K562 (cell line): ENCODE results near the gene CELA3B. TPM values are rescaled to one million over a fixed set of nuclear protein-coding genes. Genes with fewer than 3 reads are reported as not detected.
A peak's percentile ranks its signal among the peaks of the same experiment; 100 is the strongest.

Source experiments
- ARID1B ChIP-seq: fragments of 450-650 bp; IDR thresholded peaks from 2 replicates; pipeline ENCODE4 v1.6.1; 2016; ENCODE audit warnings: antibody characterized with exemption, mild to moderate bottlenecking, inconsistent platforms
- ATF1 ChIP-seq, 2 experiments: fragments of 450-650 bp in 1 of 2; IDR thresholded peaks; 2 replicates each; pipeline ENCODE4 v1.6.1; 2016; ENCODE audit warnings: missing compliant biosample characterization in 1 of 2, missing genetic modification characterization in 1 of 2
- BRCA1 ChIP-seq, 2 experiments: fragments of 450-650 bp in 1 of 2; sonication (generic) in 1 of 2; formaldehyde crosslinking in 1 of 2; IDR thresholded peaks; 2 replicates each; pipeline versions ENCODE4 v1.5.0 to v1.6.1; 2017 to 2020; ENCODE audit warnings: mild to moderate bottlenecking in 1 of 2, missing genetic modification reagents in 1 of 2
- COPS2 ChIP-seq: fragments of 450-650 bp; conservative IDR thresholded peaks from 2 replicates; pipeline ENCODE4 v1.6.1; 2016; ENCODE audit warnings: mild to moderate bottlenecking, moderate library complexity
- CXXC5 ChIP-seq: fragments of 250-450 bp; sonication (Bioruptor Pico); IDR thresholded peaks from 2 replicates; pipeline ENCODE4 v1.8.0; 2022; ENCODE audit warnings: inconsistent platforms, mild to moderate bottlenecking, moderate library complexity
- EP300 ChIP-seq: IDR thresholded peaks from 2 replicates; pipeline ENCODE4 v1.6.1; 2012; ENCODE audit warnings: low read length, improper control_type of control experiment
- FOS ChIP-seq: IDR thresholded peaks from 3 replicates; pipeline ENCODE4 v1.6.1; 2011; ENCODE audit not compliant: insufficient read length; ENCODE audit errors: extremely low read depth
- FOXK2 ChIP-seq, 2 experiments: fragments of 450-650 bp; IDR thresholded peaks in 1 of 2; conservative IDR thresholded peaks in 1 of 2; 2 replicates each; pipeline ENCODE4 v1.6.1; 2016; ENCODE audit warnings: low read depth in 2 of 2, mild to moderate bottlenecking in 1 of 2
- FOXM1 ChIP-seq, 2 experiments: fragments of 450-650 bp in 1 of 2; sonication (generic) in 1 of 2; formaldehyde crosslinking in 1 of 2; IDR thresholded peaks; 2 replicates each; pipeline versions ENCODE4 v1.6.1 to v1.9.0; 2017 to 2022; ENCODE audit warnings: low read depth in 2 of 2, mild to moderate bottlenecking in 2 of 2, missing genetic modification reagents in 1 of 2, moderate library complexity in 1 of 2
- HCFC1 ChIP-seq: IDR thresholded peaks from 2 replicates; pipeline ENCODE4 v1.6.1; 2012; ENCODE audit warnings: low read depth, low read length, improper control_type of control experiment
- JUN ChIP-seq, 2 experiments: sonication (generic) in 1 of 2; formaldehyde crosslinking in 1 of 2; IDR thresholded peaks; 2 replicates each; pipeline versions ENCODE4 v1.6.1 to v1.8.0; 2012 to 2022; ENCODE audit warnings: borderline replicate concordance in 2 of 2, mild to moderate bottlenecking in 2 of 2, improper control_type of control experiment in 1 of 2, low read depth in 1 of 2, low read length in 1 of 2, missing genetic modification reagents in 1 of 2
- MYNN ChIP-seq, 2 experiments: sonication (generic); formaldehyde crosslinking in 1 of 2; IDR thresholded peaks; 2 replicates each; pipeline versions ENCODE4 v1.5.0 to v1.6.1; 2016 to 2020; ENCODE audit warnings: antibody characterized with exemption in 1 of 2, missing genetic modification reagents in 1 of 2
- NCOA2 ChIP-seq, 2 experiments: fragments of 450-650 bp; IDR thresholded peaks; 2 replicates each; pipeline ENCODE4 v1.6.1; 2018; ENCODE audit warnings: mild to moderate bottlenecking in 2 of 2, moderate library complexity in 1 of 2; ENCODE audit not compliant: partially characterized antibody in 2 of 2
- NCOA4 ChIP-seq: fragments of 450-650 bp; IDR thresholded peaks from 2 replicates; pipeline ENCODE4 v1.6.1; 2018; ENCODE audit warnings: mild to moderate bottlenecking; ENCODE audit not compliant: partially characterized antibody
- RB1 ChIP-seq: fragments of 450-650 bp; IDR thresholded peaks from 2 replicates; pipeline ENCODE4 v1.6.1; 2017; ENCODE audit warnings: low read depth, mild to moderate bottlenecking
- RCOR1 ChIP-seq, 2 experiments: IDR thresholded peaks; 2 replicates each; pipeline ENCODE4 v1.6.1; 2012; ENCODE audit warnings: low read depth in 2 of 2, low read length in 2 of 2, borderline replicate concordance in 1 of 2, improper control_type of control experiment in 1 of 2
- RFX5 ChIP-seq: IDR thresholded peaks from 2 replicates; pipeline ENCODE4 v1.6.1; 2011; ENCODE audit warnings: low read depth, mild to moderate bottlenecking, improper control_type of control experiment, low read length
- SMARCA5 ChIP-seq: fragments of 450-650 bp; IDR thresholded peaks from 2 replicates; pipeline ENCODE4 v1.6.1; 2016
- STAT5A ChIP-seq: IDR thresholded peaks from 2 replicates; pipeline ENCODE4 v1.6.1; 2012; ENCODE audit warnings: low read length, inconsistent platforms, borderline replicate concordance
- TOE1 ChIP-seq, 2 experiments: fragments of 450-650 bp in 1 of 2; sonication (generic) in 1 of 2; formaldehyde crosslinking in 1 of 2; IDR thresholded peaks; 2 replicates each; pipeline versions ENCODE4 v1.7.1 to v1.8.0; 2016 to 2022; ENCODE audit warnings: borderline replicate concordance in 2 of 2, mild to moderate bottlenecking in 2 of 2, antibody characterized with exemption in 1 of 2, inconsistent platforms in 1 of 2, low read depth in 1 of 2, missing genetic modification reagents in 1 of 2, moderate library complexity in 1 of 2
- polyA plus RNA-seq, 8 experiments: library from polyadenylated mRNA; depleted of rRNA in 4 of 8; stranded (reverse) in 5 of 8; unstranded in 3 of 8; fragments of >200 nt; fragmentation: Nextera tagmentation in 2 of 8; fragmentation: Illumina TruSeq in 1 of 8; extraction: Ambion mirVana in 2 of 8; extraction: Trizol in 1 of 8; gene quantifications; 2 replicates each; pipeline versions ENCODE4 v1.2.1 to v1.2.3, GENCODE V29; 2011 to 2014; ENCODE audit warnings: inconsistent platforms in 1 of 8, missing spikeins in 1 of 8
- total RNA-seq, 7 experiments: library from RNA; depleted of rRNA in 6 of 7; stranded (reverse); fragments of >200 nt in 6 of 7; fragmentation: Illumina TruSeq in 2 of 7; extraction: Trizol in 2 of 7; gene quantifications; 2 replicates each; pipeline versions ENCODE4 v1.2.1 to v1.2.3, GENCODE V29; 2011 to 2021; ENCODE audit warnings: low replicate concordance in 1 of 7
- TF ChIP-seq, protein P1 (sequence below): fragments of 450-650 bp; IDR thresholded peaks from 2 replicates; pipeline ENCODE4 v1.6.1; 2016
- TF ChIP-seq, protein P2 (sequence below): sonication (generic); formaldehyde crosslinking; IDR thresholded peaks from 2 replicates; pipeline ENCODE4 v1.8.1; 2023; ENCODE audit warnings: mild to moderate bottlenecking, missing genetic modification reagents

CELA3B gene
- total and polyA plus RNA-seq, 9 of the 15 experiments (the other 6 are each of a cell fraction or from before 2014, with no cell fraction given): 3.1 TPM; not detected in 8

- TF ChIP-seq, protein P1, sequence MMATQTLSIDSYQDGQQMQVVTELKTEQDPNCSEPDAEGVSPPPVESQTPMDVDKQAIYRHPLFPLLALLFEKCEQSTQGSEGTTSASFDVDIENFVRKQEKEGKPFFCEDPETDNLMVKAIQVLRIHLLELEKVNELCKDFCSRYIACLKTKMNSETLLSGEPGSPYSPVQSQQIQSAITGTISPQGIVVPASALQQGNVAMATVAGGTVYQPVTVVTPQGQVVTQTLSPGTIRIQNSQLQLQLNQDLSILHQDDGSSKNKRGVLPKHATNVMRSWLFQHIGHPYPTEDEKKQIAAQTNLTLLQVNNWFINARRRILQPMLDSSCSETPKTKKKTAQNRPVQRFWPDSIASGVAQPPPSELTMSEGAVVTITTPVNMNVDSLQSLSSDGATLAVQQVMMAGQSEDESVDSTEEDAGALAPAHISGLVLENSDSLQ: peak; percentile 79
- 0 out of 2 replicates have a peak, but pooled peaks have one; percentile 41 for TF ChIP-seq RFX5
- TF ChIP-seq COPS2: no peak
- TF ChIP-seq ARID1B: peak; percentile 28; the same call in 1 of the 2 replicates
- peak; percentile 52 for TF ChIP-seq RB1
- TF ChIP-seq SMARCA5: peak; percentile 65; the same call in 1 of the 2 replicates
- peak in 1 of 2 experiments; percentile 57; a peak in 1 of 4 replicates for TF ChIP-seq FOXK2 (conservative IDR thresholded peaks at IDR 0.05 in 1 of 2, IDR thresholded peaks at IDR 0.05 in 1 of 2; ENCODE audit: low read depth in 2 of 2)
- TF ChIP-seq, protein P2, sequence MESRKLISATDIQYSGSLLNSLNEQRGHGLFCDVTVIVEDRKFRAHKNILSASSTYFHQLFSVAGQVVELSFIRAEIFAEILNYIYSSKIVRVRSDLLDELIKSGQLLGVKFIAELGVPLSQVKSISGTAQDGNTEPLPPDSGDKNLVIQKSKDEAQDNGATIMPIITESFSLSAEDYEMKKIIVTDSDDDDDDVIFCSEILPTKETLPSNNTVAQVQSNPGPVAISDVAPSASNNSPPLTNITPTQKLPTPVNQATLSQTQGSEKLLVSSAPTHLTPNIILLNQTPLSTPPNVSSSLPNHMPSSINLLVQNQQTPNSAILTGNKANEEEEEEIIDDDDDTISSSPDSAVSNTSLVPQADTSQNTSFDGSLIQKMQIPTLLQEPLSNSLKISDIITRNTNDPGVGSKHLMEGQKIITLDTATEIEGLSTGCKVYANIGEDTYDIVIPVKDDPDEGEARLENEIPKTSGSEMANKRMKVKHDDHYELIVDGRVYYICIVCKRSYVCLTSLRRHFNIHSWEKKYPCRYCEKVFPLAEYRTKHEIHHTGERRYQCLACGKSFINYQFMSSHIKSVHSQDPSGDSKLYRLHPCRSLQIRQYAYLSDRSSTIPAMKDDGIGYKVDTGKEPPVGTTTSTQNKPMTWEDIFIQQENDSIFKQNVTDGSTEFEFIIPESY (CRISPR knock-in tag): 0 out of 2 replicates have a peak, but pooled peaks have one; percentile 57
- TF ChIP-seq NCOA4: no peak
- no peak for TF ChIP-seq BRCA1 (IDR thresholded peaks at IDR 0.05)
- TF ChIP-seq BRCA1 (CRISPR knock-in tag; IDR thresholded peaks at IDR 0.05): 0 out of 2 replicates have a peak, but pooled peaks have one; percentile 47
- peak; percentile 34; the same call in 1 of the 2 replicates for TF ChIP-seq HCFC1
- no peak for TF ChIP-seq ATF1 (CRISPR knock-in tag; IDR thresholded peaks at IDR 0.05)
- TF ChIP-seq ATF1 (tag; IDR thresholded peaks at IDR 0.05): 0 out of 2 replicates have a peak, but pooled peaks have one; percentile 15
- no peak for TF ChIP-seq FOXM1 (IDR thresholded peaks at IDR 0.05; ENCODE audit: low read depth)
- TF ChIP-seq FOXM1 (CRISPR knock-in tag; IDR thresholded peaks at IDR 0.05; ENCODE audit: low read depth): no peak
- peak; percentile 51; the same call in 1 of the 2 replicates for TF ChIP-seq JUN (IDR thresholded peaks at IDR 0.05; ENCODE audit: borderline replicate concordance, low read depth, low read length)
- TF ChIP-seq JUN (CRISPR knock-in tag; IDR thresholded peaks at IDR 0.05; ENCODE audit: borderline replicate concordance): no peak
- peak; percentile 63; the same call in 1 of the 2 replicates for TF ChIP-seq MYNN (IDR thresholded peaks at IDR 0.05)
- no peak for TF ChIP-seq MYNN (CRISPR knock-in tag; IDR thresholded peaks at IDR 0.05)
- no peak for TF ChIP-seq NCOA2 (IDR thresholded peaks at IDR 0.05; ENCODE audit: partially characterized antibody in 2 of 2)
- peak in 1 of 2 experiments; percentile 58; a peak in 1 of 4 replicates for TF ChIP-seq RCOR1 (IDR thresholded peaks at IDR 0.05; ENCODE audit: borderline replicate concordance in 1 of 2, low read depth in 2 of 2, low read length in 2 of 2)
- TF ChIP-seq TOE1 (IDR thresholded peaks at IDR 0.05; ENCODE audit: borderline replicate concordance): no peak
- TF ChIP-seq TOE1 (CRISPR knock-in tag; IDR thresholded peaks at IDR 0.05; ENCODE audit: borderline replicate concordance, low read depth): no peak
- peak; percentile 35; the same call in 1 of the 2 replicates for TF ChIP-seq EP300
- no peak for TF ChIP-seq FOS
- TF ChIP-seq STAT5A: peak; percentile 46; the same call in 1 of the 2 replicates
- TF ChIP-seq CXXC5 (CRISPR knock-in tag): peak; percentile 38
Observed at GRCh38 chr1:21963477-21964217, 13.2 kb upstream of the CELA3B start (continued).
